Endothelial cell of umbilical vein (primary cell): ENCODE results near the gene SPATA3.

Experiments
- CTCF ChIP-seq, 2 donors: IDR thresholded peaks; 1 replicate in 1 of 2; 2 replicates in 1 of 2; pipeline ENCODE4 v1.5.1; 2011; ENCODE audit warnings: low read length in 2 of 2, mild to moderate bottlenecking in 2 of 2, moderate library complexity in 2 of 2, control low read depth in 1 of 2, inconsistent platforms in 1 of 2, low read depth in 1 of 2; ENCODE audit not compliant: insufficient read depth in 1 of 2; ENCODE audit errors: extremely low read depth in 1 of 2
- EZH2 ChIP-seq: IDR thresholded peaks from 2 replicates; pipeline ENCODE4 v1.6.1; 2012; ENCODE audit warnings: borderline replicate concordance, low read depth, mild to moderate bottlenecking, moderate library complexity, low read length, inconsistent platforms; ENCODE audit not compliant: severe bottlenecking
- POLR2A ChIP-seq: IDR thresholded peaks from 2 replicates; pipeline ENCODE4 v1.6.1; 2012; ENCODE audit warnings: low read depth, mild to moderate bottlenecking, control low read depth, low read length
- POLR2AphosphoS5 ChIP-seq: IDR thresholded peaks from 2 replicates; pipeline ENCODE4 v1.6.1; 2012; ENCODE audit warnings: low read depth, mild to moderate bottlenecking, control low read depth, low read length, moderate library complexity; ENCODE audit not compliant: insufficient read depth
- TF ChIP-seq, protein P1 (sequence below): IDR thresholded peaks from 2 replicates; pipeline ENCODE4 v1.6.1; 2011; ENCODE audit not compliant: insufficient read depth, insufficient read length

DNA sequence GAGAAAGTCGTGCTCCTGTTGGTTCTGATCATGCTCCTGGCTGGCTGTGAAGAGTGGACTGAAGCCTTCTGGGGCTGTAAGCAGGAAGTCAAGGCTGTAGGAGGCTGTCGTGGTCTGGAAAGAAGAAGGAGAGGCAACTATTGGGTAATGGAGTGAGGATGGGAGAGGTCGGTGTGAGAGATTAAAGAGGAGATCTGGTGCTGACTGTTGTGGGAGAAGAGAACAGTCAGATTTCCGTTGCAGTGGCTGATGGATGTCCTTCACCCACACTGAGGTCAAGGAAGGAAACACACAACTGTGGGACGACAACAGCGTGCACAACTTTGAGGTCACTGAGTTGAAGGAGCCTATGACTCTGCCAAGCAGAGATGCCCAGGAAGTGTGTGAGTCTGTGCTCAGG, 57.9 kb downstream of the SPATA3 start:
- TF ChIP-seq CTCF (IDR thresholded peaks at IDR 0.05; ENCODE audit: extremely low read depth in 1 of 2, insufficient read depth in 1 of 2, low read depth in 1 of 2, low read length in 2 of 2) (no peak), POLR2AphosphoS5 (no peak), POLR2A (no peak), EZH2 (no peak)
- TF ChIP-seq, protein P1, sequence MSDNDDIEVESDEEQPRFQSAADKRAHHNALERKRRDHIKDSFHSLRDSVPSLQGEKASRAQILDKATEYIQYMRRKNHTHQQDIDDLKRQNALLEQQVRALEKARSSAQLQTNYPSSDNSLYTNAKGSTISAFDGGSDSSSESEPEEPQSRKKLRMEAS: no peak
